Measurements from ENCODE around the gene FUS.

Gene FUS

GRCh38 chr16:31179747-31180459, at the start of gene FUS:
TSS of gene FUS (plus strand) at chr16:31180139. CDS start at chr16:31180215, 76 bp downstream.
- TF ChIP-seq GATA2 (IDR thresholded peaks at IDR 0.05; ENCODE audit: low read depth, low read length) (no peak), GATA3 (IDR thresholded peaks at IDR 0.05; ENCODE audit: low read depth, low read length) (no peak)

GRCh38 chr16:31130336-31130891, 49.5 kb upstream of the FUS start:
- TF ChIP-seq GATA2 (IDR thresholded peaks at IDR 0.05; ENCODE audit: low read depth, low read length) (no peak), GATA3 (IDR thresholded peaks at IDR 0.05; ENCODE audit: low read depth, low read length) (no peak)

GRCh38 chr16:31130899-31131298, 49.0 kb upstream of the FUS start:
- TF ChIP-seq GATA2 (IDR thresholded peaks at IDR 0.05; ENCODE audit: low read depth, low read length), result no peak
- TF ChIP-seq GATA3 (IDR thresholded peaks at IDR 0.05; ENCODE audit: low read depth, low read length), result no peak

- TF ChIP-seq GATA3 (IDR thresholded peaks at IDR 0.05; ENCODE audit: low read depth, low read length), result no peak
- no peak for TF ChIP-seq GATA2 (IDR thresholded peaks at IDR 0.05; ENCODE audit: low read depth, low read length)
Measured at GRCh38 chr16:31131416-31131815, 48.5 kb upstream of the FUS start.

GRCh38 chr16:31131841-31132271, 48.1 kb upstream of the FUS start:
- no peak for TF ChIP-seq GATA3 (IDR thresholded peaks at IDR 0.05; ENCODE audit: low read depth, low read length)
- no peak for TF ChIP-seq GATA2 (IDR thresholded peaks at IDR 0.05; ENCODE audit: low read depth, low read length)

- TF ChIP-seq GATA3 (IDR thresholded peaks at IDR 0.05; ENCODE audit: low read depth, low read length), result no peak
- no peak for TF ChIP-seq GATA2 (IDR thresholded peaks at IDR 0.05; ENCODE audit: low read depth, low read length)
Measured at GRCh38 chr16:31132303-31132979, 47.5 kb upstream of the FUS start.

- TF ChIP-seq GATA2 (IDR thresholded peaks at IDR 0.05; ENCODE audit: low read depth, low read length), result no peak
Measured at GRCh38 chr16:31133046-31133501, 46.9 kb upstream of the FUS start.

GRCh38 chr16:31134091-31134571, 45.8 kb upstream of the FUS start:
- TF ChIP-seq GATA3 (IDR thresholded peaks at IDR 0.05; ENCODE audit: low read depth, low read length), result no peak
- no peak for TF ChIP-seq GATA2 (IDR thresholded peaks at IDR 0.05; ENCODE audit: low read depth, low read length)

- TF ChIP-seq GATA2 (IDR thresholded peaks at IDR 0.05; ENCODE audit: low read depth, low read length), result no peak
- no peak for TF ChIP-seq GATA3 (IDR thresholded peaks at IDR 0.05; ENCODE audit: low read depth, low read length)
Measured at GRCh38 chr16:31134625-31135534, 45.1 kb upstream of the FUS start.

- TF ChIP-seq GATA3 (IDR thresholded peaks at IDR 0.05; ENCODE audit: low read depth, low read length) (no peak), GATA2 (IDR thresholded peaks at IDR 0.05; ENCODE audit: low read depth, low read length) (no peak)
Measured at GRCh38 chr16:31135535-31136286, 44.2 kb upstream of the FUS start, which contains the start of gene PRSS8. TSS of gene PRSS8 (minus strand) at chr16:31135727. CDS start at chr16:31135498, 229 bp downstream.

- TF ChIP-seq GATA2 (IDR thresholded peaks at IDR 0.05; ENCODE audit: low read depth, low read length), result no peak
- no peak for TF ChIP-seq GATA3 (IDR thresholded peaks at IDR 0.05; ENCODE audit: low read depth, low read length)
Measured at GRCh38 chr16:31136287-31136662, 43.7 kb upstream of the FUS start.

- TF ChIP-seq GATA3 (IDR thresholded peaks at IDR 0.05; ENCODE audit: low read depth, low read length) (no peak), GATA2 (IDR thresholded peaks at IDR 0.05; ENCODE audit: low read depth, low read length) (no peak)
Measured at GRCh38 chr16:31138621-31139578, 41.0 kb upstream of the FUS start.
